ENCODE measurements around the gene MEF2A. TPM values are rescaled to one million over a fixed set of nuclear protein-coding genes. Genes with fewer than 3 reads are reported as not detected.

MEF2A gene
- total and polyA plus RNA-seq, 10 of the 15 experiments (the other 5 are each of a cell fraction or from before 2014, with no cell fraction given): 7.2 to 46.7 (median 35.9) TPM

GRCh38 chr15:99558571-99558970 lies 7.2 kb upstream of the MEF2A start:
- in situ Hi-C loops (cut with MboI) (no loop called here), intact Hi-C loops (cut with micrococcal nuclease; ENCODE audit: unreplicated experiment) (no loop called here)
- TF ChIP-seq FOXM1 (IDR thresholded peaks at IDR 0.05; ENCODE audit: low read depth, low read length) (no peak), MTA2 (IDR thresholded peaks at IDR 0.05; ENCODE audit: low read depth) (no peak), SIN3A (IDR thresholded peaks at IDR 0.05; ENCODE audit: low read depth, low read length) (no peak), ZZZ3 (IDR thresholded peaks at IDR 0.05; ENCODE audit: control insufficient read depth, insufficient read length, low read depth) (no peak), EZH2 (IDR thresholded peaks at IDR 0.05; ENCODE audit: borderline replicate concordance, control insufficient read depth, low read depth, low read length) (no peak), MTA3 (IDR thresholded peaks at IDR 0.05; ENCODE audit: borderline replicate concordance, low read length) (no peak), ZBED1 (IDR thresholded peaks at IDR 0.05; ENCODE audit: borderline replicate concordance) (no peak), IRF3 (IDR thresholded peaks at IDR 0.05) (no peak), ATF2 (IDR thresholded peaks at IDR 0.05; ENCODE audit: low read length) (no peak), ATF3 (IDR thresholded peaks at IDR 0.05; ENCODE audit: borderline replicate concordance, extremely low read depth, low read depth, low read length) (no peak), RBBP5 (conservative IDR thresholded peaks at IDR 0.05) (no peak), ZBTB11 (CRISPR knock-in tag; IDR thresholded peaks at IDR 0.05) (no peak), SUPT20H (IDR thresholded peaks at IDR 0.05; ENCODE audit: borderline replicate concordance, control insufficient read depth, low read depth, low read length) (no peak), RFX5 (IDR thresholded peaks at IDR 0.05; ENCODE audit: low read depth, low read length) (no peak), IKZF2 (IDR thresholded peaks at IDR 0.05) (no peak), GATAD2B (conservative IDR thresholded peaks at IDR 0.05; ENCODE audit: low read depth) (no peak), RUNX3 (IDR thresholded peaks at IDR 0.05; ENCODE audit: low read length) (no peak), HDAC2 (IDR thresholded peaks at IDR 0.05) (no peak), JUNB (IDR thresholded peaks at IDR 0.05) (no peak), PAX5 (IDR thresholded peaks at IDR 0.05; ENCODE audit: borderline replicate concordance, low read depth, low read length) (no peak)
- H3K27me3 ChIP-seq (replicated peaks in 1 of 2; ENCODE audit: control insufficient read depth in 2 of 2, insufficient read depth in 2 of 2, low read length in 1 of 2): peaks cover 0 to 2% of the 10 kb centered on the region in 2 experiments; a peak in 1 of 4 replicates
- ChIA-PET SMC1A (ENCODE audit: uncharacterized antibody, unreplicated experiment) (interaction anchor here (0.7 to 1.7 kb wide), 4 partner anchors 9 to 58 kb away, joined by 3 to 4 read pairs (median 4); no protein-coding TSS in a partner anchor), RAD21 (ENCODE audit: unreplicated experiment) (no interaction called here), POLR2A (no interaction called here), CTCF (interaction anchor here (0.7 kb wide), 1 partner anchor 149 kb away, joined by 3 read pairs; no protein-coding TSS in a partner anchor)
- no peaks in the 10 kb centered on the region for H4K20me1 ChIP-seq (ENCODE audit: control insufficient read depth, insufficient read depth)
- no peak overlapping the region for H3K4me2 ChIP-seq (ENCODE audit: control insufficient read depth, insufficient read depth)
- WGBS (ENCODE audit: insufficient coverage, insufficient replicate concordance, low lambda C conversion rate, missing lambda C conversion rate): 69% methylated on average over 3 of the region's 3 CpGs
- DNase-seq (ENCODE audit: low read depth, low spot score): no peak
- no peaks in the 10 kb centered on the region for H3K4me1 ChIP-seq (ENCODE audit: control insufficient read depth, insufficient read depth, low read length)
- no peak overlapping the region for H3K4me3 ChIP-seq
- no peaks in the 10 kb centered on the region for H3K36me3 ChIP-seq (ENCODE audit: control insufficient read depth in 2 of 2, insufficient read depth in 2 of 2, low read length in 1 of 2)
- H3K79me2 ChIP-seq (ENCODE audit: control insufficient read depth, insufficient read depth, low read length): no peaks in the 10 kb centered on the region
- H2AFZ ChIP-seq (ENCODE audit: control insufficient read depth, low read depth, low read length): no peak overlapping the region
- H3K9ac ChIP-seq (ENCODE audit: control insufficient read depth, insufficient read depth, low read length): no peak overlapping the region
- no peak for FAIRE-seq
- H3K27ac ChIP-seq (ENCODE audit: control insufficient read depth, insufficient read depth): no peak overlapping the region
- BruUV-seq (replicated peaks): no TSS peak
- no peak for ATAC-seq
- no peaks in the 10 kb centered on the region for H3K9me3 ChIP-seq (replicated peaks; ENCODE audit: control insufficient read depth, insufficient read depth, low read length)
